Fibroblast of pulmonary artery (primary cell): ENCODE results near the gene ANKRD29.
"Not testable (repeated sequence)": the region's sequence is repeated elsewhere in the genome, so short reads cannot be mapped to it uniquely, and the experiment has no call there.

Experiments used
- DNase-seq: peaks from one replicate; pipeline ENCODE4 v3.0.0-alpha.2; 2010; ENCODE audit warnings: low read depth
- H3K4me3 ChIP-seq: replicated peaks from 2 replicates; pipeline ENCODE4 v1.5.1; 2011; ENCODE audit warnings: low read depth, mild to moderate bottlenecking, control low read depth, low read length, moderate library complexity
- TF ChIP-seq, protein P1 (sequence below): IDR thresholded peaks from 2 replicates; pipeline ENCODE4 v1.5.1; 2011; ENCODE audit warnings: mild to moderate bottlenecking, control low read depth, low read length, inconsistent platforms; ENCODE audit errors: missing control alignments

ANKRD29 gene

DNA sequence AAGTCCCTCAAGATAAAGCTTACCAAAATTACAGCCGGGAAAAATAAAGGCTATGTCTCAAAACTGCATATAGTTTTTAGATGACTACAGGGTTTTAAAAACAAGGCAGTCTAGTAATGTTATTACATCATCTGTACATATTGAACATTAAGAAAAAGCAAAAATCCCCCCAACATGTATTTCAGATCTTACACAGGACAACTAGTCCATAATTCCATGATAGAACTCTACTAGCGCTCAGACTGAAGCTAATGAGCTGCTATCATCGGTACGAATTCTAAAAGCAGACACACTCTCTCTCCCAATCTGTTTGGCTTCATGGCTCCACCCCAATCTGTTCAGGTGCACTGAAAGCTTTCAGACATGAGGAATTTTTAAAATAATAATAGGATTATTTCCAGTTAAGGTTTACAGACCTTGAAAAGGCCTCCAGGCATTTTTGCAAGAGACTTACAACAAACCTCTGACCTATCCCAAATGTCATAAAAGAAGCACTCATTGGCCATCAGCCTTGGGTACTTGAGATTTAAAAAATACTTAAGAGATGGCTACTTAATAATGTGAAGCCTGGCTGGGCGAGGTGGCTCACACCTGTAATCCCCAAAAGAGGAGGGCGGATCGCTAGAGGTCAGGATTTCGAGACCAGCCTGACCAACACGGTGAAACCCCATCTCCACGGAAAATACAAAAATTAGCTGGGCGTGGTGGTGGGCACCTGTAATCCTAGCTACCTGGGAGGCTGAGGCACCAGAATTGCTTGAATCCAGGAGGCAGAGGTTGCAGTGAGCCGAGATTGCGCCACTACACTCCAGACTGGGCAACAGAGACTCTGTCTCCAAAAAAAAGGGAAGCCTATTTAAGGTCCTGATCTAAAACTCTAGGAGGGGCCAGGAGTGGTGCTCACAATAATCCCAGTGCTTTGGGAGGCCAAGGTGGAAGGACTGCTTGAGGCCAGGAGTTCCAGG is 78.4 kb downstream of the ANKRD29 start:
- no peak overlapping the region for H3K4me3 ChIP-seq
- TF ChIP-seq, protein P1, sequence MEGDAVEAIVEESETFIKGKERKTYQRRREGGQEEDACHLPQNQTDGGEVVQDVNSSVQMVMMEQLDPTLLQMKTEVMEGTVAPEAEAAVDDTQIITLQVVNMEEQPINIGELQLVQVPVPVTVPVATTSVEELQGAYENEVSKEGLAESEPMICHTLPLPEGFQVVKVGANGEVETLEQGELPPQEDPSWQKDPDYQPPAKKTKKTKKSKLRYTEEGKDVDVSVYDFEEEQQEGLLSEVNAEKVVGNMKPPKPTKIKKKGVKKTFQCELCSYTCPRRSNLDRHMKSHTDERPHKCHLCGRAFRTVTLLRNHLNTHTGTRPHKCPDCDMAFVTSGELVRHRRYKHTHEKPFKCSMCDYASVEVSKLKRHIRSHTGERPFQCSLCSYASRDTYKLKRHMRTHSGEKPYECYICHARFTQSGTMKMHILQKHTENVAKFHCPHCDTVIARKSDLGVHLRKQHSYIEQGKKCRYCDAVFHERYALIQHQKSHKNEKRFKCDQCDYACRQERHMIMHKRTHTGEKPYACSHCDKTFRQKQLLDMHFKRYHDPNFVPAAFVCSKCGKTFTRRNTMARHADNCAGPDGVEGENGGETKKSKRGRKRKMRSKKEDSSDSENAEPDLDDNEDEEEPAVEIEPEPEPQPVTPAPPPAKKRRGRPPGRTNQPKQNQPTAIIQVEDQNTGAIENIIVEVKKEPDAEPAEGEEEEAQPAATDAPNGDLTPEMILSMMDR: no peak
- DNase-seq: no peak

DNA sequence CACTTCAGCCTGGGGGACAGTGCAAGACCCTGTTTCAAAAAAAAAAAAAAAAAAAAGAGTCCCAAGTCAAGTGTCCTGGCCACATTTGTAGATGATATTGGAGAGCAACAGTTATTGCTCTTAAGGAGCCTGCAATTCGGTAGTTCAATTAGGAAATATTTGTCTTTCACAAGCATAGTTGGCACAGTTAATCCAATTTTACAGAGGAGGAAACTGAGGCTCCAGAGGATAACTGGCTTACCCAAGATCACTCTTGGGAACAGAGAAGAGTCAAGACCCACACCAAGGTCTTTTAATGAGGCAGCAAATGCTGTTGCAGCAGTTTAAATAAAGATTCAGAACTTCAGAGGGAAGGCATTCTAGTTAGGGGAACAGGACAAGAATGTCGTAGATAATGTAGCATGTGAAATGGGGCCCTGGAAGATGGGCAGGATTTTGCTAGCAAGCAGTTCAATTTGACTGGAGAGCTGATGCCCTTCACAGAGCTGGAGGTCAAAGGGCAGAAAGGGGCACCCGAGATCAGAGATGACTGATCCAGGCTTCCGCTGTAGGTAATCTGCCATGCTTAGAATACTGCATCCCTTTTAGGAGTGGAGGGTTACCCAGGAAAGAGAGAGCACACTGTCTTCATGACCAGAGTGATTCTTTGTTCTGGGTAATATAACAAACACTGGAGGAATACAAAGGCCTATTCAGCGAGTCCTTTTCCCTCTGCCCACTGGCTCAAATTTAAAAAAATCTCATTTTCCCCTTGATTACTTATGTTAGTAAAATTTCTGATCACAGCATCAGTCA is 79.4 kb downstream of the ANKRD29 start:
- TF ChIP-seq, protein P1: no peak
- no peak for DNase-seq
- no peak overlapping the region for H3K4me3 ChIP-seq

DNA sequence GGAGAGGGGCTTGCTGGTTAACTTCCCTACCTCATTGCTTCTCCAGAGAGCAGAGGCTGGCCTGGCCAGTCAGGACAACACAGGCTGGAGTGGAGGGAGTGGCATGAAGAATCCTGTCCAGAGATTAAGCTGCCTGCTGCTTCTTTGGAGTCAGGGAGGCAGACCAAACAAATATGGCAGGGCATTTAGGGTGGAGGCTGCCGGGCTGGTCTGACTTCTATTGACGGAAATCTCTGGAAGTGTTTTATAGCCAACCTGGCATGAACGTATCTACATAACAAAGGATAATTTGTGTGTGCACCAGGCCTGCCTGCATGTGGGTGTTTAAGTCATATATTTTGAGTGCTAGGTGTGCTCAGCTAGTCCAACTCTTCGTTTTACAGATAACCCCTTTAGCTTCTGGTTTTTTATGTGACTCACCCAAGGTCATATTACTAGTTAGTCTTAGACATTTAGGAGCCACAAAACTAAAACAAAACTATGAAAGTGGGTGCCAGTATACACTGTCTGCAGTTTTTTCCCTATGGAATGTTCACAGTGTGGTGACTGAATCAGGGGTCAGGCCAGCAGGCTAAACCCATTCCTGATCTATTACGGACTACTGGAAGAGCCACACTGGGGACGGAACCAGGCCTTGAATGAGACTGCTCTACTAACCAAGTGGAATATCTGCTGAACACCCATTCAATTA is 81.9 kb downstream of the ANKRD29 start:
- peak; percentile 15 for DNase-seq
- H3K4me3 ChIP-seq: no peak overlapping the region
- TF ChIP-seq, protein P1: no peak

DNA sequence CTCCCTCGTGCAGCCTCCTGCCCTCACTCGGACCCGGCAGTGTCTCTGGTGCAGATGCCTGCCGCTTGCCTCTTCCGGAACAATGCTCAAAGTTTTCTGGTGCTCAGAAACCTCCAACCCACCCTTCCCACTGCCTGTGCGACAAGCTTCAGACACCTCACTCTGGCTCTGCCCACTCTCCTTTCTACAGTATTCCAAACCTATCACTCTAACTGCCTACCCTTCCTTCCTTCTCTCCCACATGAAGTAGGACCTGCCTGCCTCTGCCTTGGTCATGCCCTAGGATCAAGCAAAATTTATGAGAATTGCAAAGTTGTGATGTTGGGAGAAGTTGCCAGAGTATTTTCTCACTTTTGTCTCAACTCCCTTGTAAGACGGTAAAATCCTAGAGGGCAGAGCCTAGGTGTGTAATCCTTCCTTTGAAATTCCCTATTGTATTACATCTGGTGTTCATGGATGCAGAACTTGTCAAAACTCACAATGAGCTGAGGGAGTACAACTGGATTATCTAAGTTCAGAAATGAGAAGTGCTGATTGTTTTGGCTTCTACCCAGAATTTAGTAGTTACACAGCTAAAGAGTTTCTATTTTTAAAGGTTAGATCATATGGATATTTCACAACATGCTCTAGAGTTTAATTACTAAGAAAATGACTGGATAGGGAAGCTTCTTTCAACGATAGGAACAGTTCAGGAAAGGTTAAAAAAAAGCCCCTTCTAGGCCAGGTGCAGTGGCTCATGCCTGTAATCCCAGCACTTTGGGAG is 83.6 kb downstream of the ANKRD29 start:
- H3K4me3 ChIP-seq: no peak overlapping the region
- TF ChIP-seq, protein P1: no peak
- peak; percentile 60 for DNase-seq

DNA sequence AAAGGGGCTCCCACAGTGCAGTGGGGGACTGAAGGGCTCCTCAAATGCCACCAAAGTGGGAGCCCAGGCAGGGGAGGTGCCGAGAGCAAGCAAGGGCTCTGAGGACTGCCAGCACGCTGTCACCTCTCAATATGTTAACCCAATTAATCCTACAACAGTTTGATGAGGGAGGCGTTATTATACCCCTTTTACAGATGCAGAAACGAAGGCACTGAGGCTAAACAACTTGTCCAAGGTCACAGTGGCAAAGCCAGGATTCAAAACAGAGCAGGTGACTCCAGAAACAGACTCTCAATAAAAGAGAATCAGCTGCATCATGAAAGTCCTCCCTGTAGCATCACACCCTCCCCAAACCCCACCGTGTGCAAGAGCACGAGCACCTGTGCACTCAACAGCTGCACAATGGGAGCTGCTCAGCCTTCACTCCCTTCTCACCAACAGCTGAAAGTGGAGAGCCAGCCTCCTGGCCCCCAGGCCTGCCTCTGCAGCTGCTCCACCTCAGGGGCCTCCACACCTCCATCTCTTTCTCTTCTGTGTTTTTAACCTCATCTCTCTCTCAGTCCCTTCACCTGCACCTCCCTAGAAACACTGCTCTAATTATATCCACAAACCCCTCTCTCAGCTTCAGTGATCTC is 84.5 kb downstream of the ANKRD29 start:
- no peak for DNase-seq
- TF ChIP-seq, protein P1: no peak
- no peak overlapping the region for H3K4me3 ChIP-seq

DNA sequence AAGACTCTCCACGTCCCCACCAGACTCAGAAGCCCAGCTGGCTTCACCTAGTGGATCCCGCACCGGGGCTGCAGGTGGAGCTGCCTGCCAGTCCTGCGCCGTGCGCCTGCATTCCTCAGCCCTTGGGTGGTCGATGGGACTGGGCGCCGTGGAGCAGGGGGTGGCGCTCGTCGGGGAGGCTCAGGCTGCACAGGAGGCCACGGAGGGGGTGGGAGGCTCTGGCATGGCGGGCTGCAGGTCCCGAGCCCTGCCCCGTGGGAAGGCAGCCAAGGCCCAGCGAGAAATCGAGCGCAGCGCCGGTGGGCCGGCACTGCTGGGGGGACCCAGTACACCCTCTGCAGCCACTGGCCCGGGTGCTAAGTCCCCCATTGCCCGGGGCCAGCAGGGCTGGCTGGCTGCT is 85.2 kb downstream of the ANKRD29 start:
- not testable (repeated sequence) for DNase-seq, H3K4me3 ChIP-seq
